ENCODE measurements around the gene CFAP44. TPM values are rescaled to one million over a fixed set of nuclear protein-coding genes. Genes with fewer than 3 reads are reported as not detected.

Gene CFAP44
- polyA plus RNA-seq, 1 donor (not counting 4 experiments of a cell fraction or from before 2014, with no cell fraction given): 1.8 TPM

DNA sequence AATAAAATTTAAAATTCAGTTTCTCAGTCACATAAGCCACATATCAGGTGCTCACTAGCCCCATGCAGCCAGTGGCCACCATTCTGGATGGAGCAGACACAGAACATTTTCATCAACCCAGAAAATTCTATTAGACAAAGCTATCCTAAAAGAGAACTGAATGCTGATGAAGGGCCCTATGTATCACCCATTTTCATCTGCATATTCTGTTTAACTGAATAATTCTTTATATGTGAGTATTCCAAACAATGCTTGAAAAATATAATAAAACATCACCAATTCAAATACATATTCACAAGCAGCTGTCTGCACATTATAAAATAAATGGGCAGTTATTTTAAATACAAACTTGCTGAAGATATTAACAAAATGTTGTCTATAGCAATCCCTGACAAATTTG lies 14.2 kb upstream of the CFAP44 start:
- H2AFZ ChIP-seq (ENCODE audit: control insufficient read depth, low read length): no peak overlapping the region
- no peak overlapping the region for H3K4me2 ChIP-seq (ENCODE audit: control insufficient read depth, extremely low read depth, insufficient read depth, low read depth, low read length)
- no peak overlapping the region for H3K4me3 ChIP-seq (ENCODE audit: control insufficient read depth in 2 of 3, extremely low read depth in 1 of 3, insufficient read depth in 2 of 3, low read depth in 1 of 3, low read length in 3 of 3)
- H3K27me3 ChIP-seq (ENCODE audit: control insufficient read depth, extremely low read depth, insufficient read depth, low read length): no peaks in the 10 kb centered on the region
- H3K9ac ChIP-seq (ENCODE audit: control insufficient read depth, extremely low read depth, insufficient read depth, low read length): no peak overlapping the region
- FAIRE-seq: no peak
- no peak overlapping the region for H3K27ac ChIP-seq (ENCODE audit: control insufficient read depth, insufficient read depth, low read length)
- no peaks in the 10 kb centered on the region for H3K9me3 ChIP-seq (ENCODE audit: control insufficient read depth, low read depth, low read length)
- H4K20me1 ChIP-seq (ENCODE audit: control insufficient read depth, extremely low read depth, insufficient read depth, low read length): no peaks in the 10 kb centered on the region
- TF ChIP-seq EZH2 (IDR thresholded peaks at IDR 0.05; ENCODE audit: low read length): no peak
- H3K9me1 ChIP-seq (ENCODE audit: control insufficient read depth, extremely low read depth, insufficient read depth, low read length): no peaks in the 10 kb centered on the region
- H3K79me2 ChIP-seq (ENCODE audit: control insufficient read depth, insufficient read depth, low read length): no peaks in the 10 kb centered on the region
- peaks cover 0 to 3% of the 10 kb centered on the region in 2 experiments for H3K36me3 ChIP-seq (ENCODE audit: control insufficient read depth in 2 of 2, extremely low read depth in 1 of 2, insufficient read depth in 2 of 2, low read length in 2 of 2)
- dilution Hi-C loops (cut with MboI; ENCODE audit: extremely low pct_ligation_motif_present, low sequenced_read_pairs): no loop called here
- no peaks in the 10 kb centered on the region for H3K4me1 ChIP-seq (ENCODE audit: control insufficient read depth, extremely low read depth, insufficient read depth, low read length)
- DNase-seq (ENCODE audit: low read depth, low spot score): no peak

DNA sequence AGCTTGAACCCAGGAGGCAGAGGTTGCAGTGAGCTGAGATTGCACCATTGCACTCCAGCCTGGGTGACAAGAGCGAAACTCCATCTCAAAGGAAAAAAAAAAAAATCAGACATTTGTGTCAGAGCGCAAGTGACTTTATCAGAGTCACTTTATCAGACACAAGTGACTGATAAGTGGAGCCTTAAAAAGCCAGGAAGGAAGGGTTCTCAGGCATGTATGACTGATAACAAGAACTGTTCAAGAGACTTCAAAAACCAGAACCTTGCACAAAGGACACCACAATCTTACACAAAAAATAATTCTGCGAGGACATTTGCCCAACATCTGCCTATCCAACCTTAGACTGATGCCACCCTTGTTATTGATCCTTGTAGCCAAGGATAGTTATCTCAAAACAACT lies 13.3 kb upstream of the CFAP44 start:
- no peak overlapping the region for H3K4me2 ChIP-seq (ENCODE audit: control insufficient read depth, extremely low read depth, insufficient read depth, low read depth, low read length)
- no peaks in the 10 kb centered on the region for H3K36me3 ChIP-seq (ENCODE audit: control insufficient read depth in 2 of 2, extremely low read depth in 1 of 2, insufficient read depth in 2 of 2, low read length in 2 of 2)
- no peak overlapping the region for H3K4me3 ChIP-seq (ENCODE audit: control insufficient read depth in 2 of 3, extremely low read depth in 1 of 3, insufficient read depth in 2 of 3, low read depth in 1 of 3, low read length in 3 of 3)
- no peak overlapping the region for H3K27ac ChIP-seq (ENCODE audit: control insufficient read depth, insufficient read depth, low read length)
- no peaks in the 10 kb centered on the region for H3K4me1 ChIP-seq (ENCODE audit: control insufficient read depth, extremely low read depth, insufficient read depth, low read length)
- DNase-seq (ENCODE audit: low read depth, low spot score) (no peak), FAIRE-seq (no peak)
- no peaks in the 10 kb centered on the region for H3K27me3 ChIP-seq (ENCODE audit: control insufficient read depth, extremely low read depth, insufficient read depth, low read length)
- H3K9ac ChIP-seq (ENCODE audit: control insufficient read depth, extremely low read depth, insufficient read depth, low read length): no peak overlapping the region
- no peaks in the 10 kb centered on the region for H3K9me3 ChIP-seq (ENCODE audit: control insufficient read depth, low read depth, low read length)
- H3K9me1 ChIP-seq (ENCODE audit: control insufficient read depth, extremely low read depth, insufficient read depth, low read length): no peaks in the 10 kb centered on the region
- dilution Hi-C loops (cut with MboI; ENCODE audit: extremely low pct_ligation_motif_present, low sequenced_read_pairs): no loop called here
- H4K20me1 ChIP-seq (ENCODE audit: control insufficient read depth, extremely low read depth, insufficient read depth, low read length): no peaks in the 10 kb centered on the region
- TF ChIP-seq, protein P1, sequence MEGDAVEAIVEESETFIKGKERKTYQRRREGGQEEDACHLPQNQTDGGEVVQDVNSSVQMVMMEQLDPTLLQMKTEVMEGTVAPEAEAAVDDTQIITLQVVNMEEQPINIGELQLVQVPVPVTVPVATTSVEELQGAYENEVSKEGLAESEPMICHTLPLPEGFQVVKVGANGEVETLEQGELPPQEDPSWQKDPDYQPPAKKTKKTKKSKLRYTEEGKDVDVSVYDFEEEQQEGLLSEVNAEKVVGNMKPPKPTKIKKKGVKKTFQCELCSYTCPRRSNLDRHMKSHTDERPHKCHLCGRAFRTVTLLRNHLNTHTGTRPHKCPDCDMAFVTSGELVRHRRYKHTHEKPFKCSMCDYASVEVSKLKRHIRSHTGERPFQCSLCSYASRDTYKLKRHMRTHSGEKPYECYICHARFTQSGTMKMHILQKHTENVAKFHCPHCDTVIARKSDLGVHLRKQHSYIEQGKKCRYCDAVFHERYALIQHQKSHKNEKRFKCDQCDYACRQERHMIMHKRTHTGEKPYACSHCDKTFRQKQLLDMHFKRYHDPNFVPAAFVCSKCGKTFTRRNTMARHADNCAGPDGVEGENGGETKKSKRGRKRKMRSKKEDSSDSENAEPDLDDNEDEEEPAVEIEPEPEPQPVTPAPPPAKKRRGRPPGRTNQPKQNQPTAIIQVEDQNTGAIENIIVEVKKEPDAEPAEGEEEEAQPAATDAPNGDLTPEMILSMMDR (optimal IDR thresholded peaks at IDR 0.05 in 1 of 3, IDR thresholded peaks at IDR 0.05 in 1 of 3, conservative IDR thresholded peaks at IDR 0.05 in 1 of 3; ENCODE audit: extremely low read depth in 1 of 3, insufficient read depth in 2 of 3, low read length in 3 of 3): no peak
- TF ChIP-seq EZH2 (IDR thresholded peaks at IDR 0.05; ENCODE audit: low read length): no peak
- H3K79me2 ChIP-seq (ENCODE audit: control insufficient read depth, insufficient read depth, low read length): no peaks in the 10 kb centered on the region
- H2AFZ ChIP-seq (ENCODE audit: control insufficient read depth, low read length): no peak overlapping the region

DNA sequence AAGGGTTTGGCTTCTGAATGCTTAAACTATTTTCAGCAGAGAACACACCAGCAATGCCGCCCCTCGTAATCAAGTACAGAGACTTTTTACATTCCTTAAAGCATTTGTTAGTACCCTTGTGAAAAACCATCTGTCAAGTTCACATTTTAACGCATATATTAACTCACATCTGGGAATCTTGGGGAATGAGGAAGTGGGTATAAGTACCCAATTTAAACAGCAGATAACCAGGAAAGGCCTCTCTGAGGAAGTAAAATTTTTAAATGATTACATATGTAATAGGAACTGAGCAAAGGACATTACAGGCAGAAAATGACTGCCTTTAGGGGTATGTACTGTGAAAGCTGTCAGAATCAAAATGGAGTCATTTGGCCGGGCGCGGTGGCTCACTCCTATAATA lies 12.8 kb upstream of the CFAP44 start:
- DNase-seq (ENCODE audit: low read depth, low spot score) (no peak), FAIRE-seq (no peak)
- dilution Hi-C loops (cut with MboI; ENCODE audit: extremely low pct_ligation_motif_present, low sequenced_read_pairs): no loop called here
- Histone ChIP-seq H3K4me1 (ENCODE audit: control insufficient read depth, extremely low read depth, insufficient read depth, low read length) (no peaks in the 10 kb centered on the region), H2AFZ (ENCODE audit: control insufficient read depth, low read length) (no peak overlapping the region), H3K9ac (ENCODE audit: control insufficient read depth, extremely low read depth, insufficient read depth, low read length) (no peak overlapping the region), H3K9me3 (ENCODE audit: control insufficient read depth, low read depth, low read length) (no peaks in the 10 kb centered on the region), H3K4me3 (ENCODE audit: control insufficient read depth in 2 of 3, extremely low read depth in 1 of 3, insufficient read depth in 2 of 3, low read depth in 1 of 3, low read length in 3 of 3) (no peak overlapping the region), H3K36me3 (ENCODE audit: control insufficient read depth in 2 of 2, extremely low read depth in 1 of 2, insufficient read depth in 2 of 2, low read length in 2 of 2) (no peaks in the 10 kb centered on the region), H3K9me1 (ENCODE audit: control insufficient read depth, extremely low read depth, insufficient read depth, low read length) (no peaks in the 10 kb centered on the region), H3K79me2 (ENCODE audit: control insufficient read depth, insufficient read depth, low read length) (no peaks in the 10 kb centered on the region), H3K27ac (ENCODE audit: control insufficient read depth, insufficient read depth, low read length) (no peak overlapping the region), H4K20me1 (ENCODE audit: control insufficient read depth, extremely low read depth, insufficient read depth, low read length) (no peaks in the 10 kb centered on the region), H3K27me3 (ENCODE audit: control insufficient read depth, extremely low read depth, insufficient read depth, low read length) (no peaks in the 10 kb centered on the region), H3K4me2 (ENCODE audit: control insufficient read depth, extremely low read depth, insufficient read depth, low read depth, low read length) (no peak overlapping the region)
- TF ChIP-seq EZH2 (IDR thresholded peaks at IDR 0.05; ENCODE audit: low read length): no peak
- TF ChIP-seq, protein P1 (optimal IDR thresholded peaks at IDR 0.05 in 1 of 3, IDR thresholded peaks at IDR 0.05 in 1 of 3, conservative IDR thresholded peaks at IDR 0.05 in 1 of 3; ENCODE audit: extremely low read depth in 1 of 3, insufficient read depth in 2 of 3, low read length in 3 of 3): no peak
